HEK293 (cell line): ENCODE results near the gene PPP2R3A.

Experiments used
- IKZF3 ChIP-seq: fragments of 450-650 bp; IDR thresholded peaks from 2 replicates; pipeline ENCODE4 v1.5.0; 2018; ENCODE audit warnings: missing biosample characterization, mild to moderate bottlenecking, missing genetic modification characterization, moderate library complexity
- KLF1 ChIP-seq: fragments of 450-650 bp; formaldehyde crosslinking; IDR thresholded peaks from 2 replicates; pipeline ENCODE4 v1.5.1; 2016; ENCODE audit warnings: missing biosample characterization, missing genetic modification characterization
- OVOL3 ChIP-seq: fragments of 450-650 bp; formaldehyde crosslinking; IDR thresholded peaks from 2 replicates; pipeline ENCODE4 v1.5.1; 2016; ENCODE audit warnings: missing biosample characterization, missing genetic modification characterization
- RBAK ChIP-seq: fragments of 450-650 bp; formaldehyde crosslinking; IDR thresholded peaks from 2 replicates; pipeline ENCODE4 v1.5.1; 2016; ENCODE audit warnings: missing biosample characterization, missing genetic modification characterization
- SCRT2 ChIP-seq: fragments of 450-650 bp; formaldehyde crosslinking; IDR thresholded peaks from 2 replicates; pipeline ENCODE4 v1.5.1; 2016; ENCODE audit warnings: missing biosample characterization, missing genetic modification characterization
- SP3 ChIP-seq: fragments of 450-650 bp; formaldehyde crosslinking; IDR thresholded peaks from 2 replicates; pipeline ENCODE4 v1.5.1; 2016; ENCODE audit warnings: missing biosample characterization, missing genetic modification characterization
- TRIM28 ChIP-seq: IDR thresholded peaks from 2 replicates; pipeline ENCODE4 v1.6.1; 2011; ENCODE audit warnings: low read length, control low read depth, borderline replicate concordance
- TSHZ1 ChIP-seq: fragments of 450-650 bp; formaldehyde crosslinking; IDR thresholded peaks from 2 replicates; pipeline ENCODE4 v1.5.1; 2016; ENCODE audit warnings: missing biosample characterization, missing genetic modification characterization, borderline replicate concordance
- ZBTB20 ChIP-seq: fragments of 450-650 bp; formaldehyde crosslinking; IDR thresholded peaks from 2 replicates; pipeline ENCODE4 v1.5.1; 2016; ENCODE audit warnings: missing biosample characterization, missing genetic modification characterization
- ZFP69B ChIP-seq: fragments of 450-650 bp; formaldehyde crosslinking; IDR thresholded peaks from 2 replicates; pipeline ENCODE4 v1.5.1; 2016; ENCODE audit warnings: missing biosample characterization, missing genetic modification characterization
- ZNF146 ChIP-seq: fragments of 450-650 bp; formaldehyde crosslinking; IDR thresholded peaks from 2 replicates; pipeline ENCODE4 v1.5.1; 2016; ENCODE audit warnings: missing biosample characterization, missing genetic modification characterization
- ZNF148 ChIP-seq: fragments of 450-650 bp; formaldehyde crosslinking; IDR thresholded peaks from 2 replicates; pipeline ENCODE4 v1.5.0; 2017; ENCODE audit warnings: missing biosample characterization, missing genetic modification characterization, borderline replicate concordance
- ZNF174 ChIP-seq: fragments of 450-650 bp; formaldehyde crosslinking; IDR thresholded peaks from 2 replicates; pipeline ENCODE4 v1.5.0; 2017; ENCODE audit warnings: missing biosample characterization, mild to moderate bottlenecking, missing genetic modification characterization
- ZNF23 ChIP-seq: fragments of 450-650 bp; formaldehyde crosslinking; IDR thresholded peaks from 2 replicates; pipeline ENCODE4 v1.5.1; 2016; ENCODE audit warnings: missing biosample characterization, missing genetic modification characterization, borderline replicate concordance
- ZNF311 ChIP-seq: fragments of 450-650 bp; formaldehyde crosslinking; IDR thresholded peaks from 2 replicates; pipeline ENCODE4 v1.5.1; 2017; ENCODE audit warnings: missing biosample characterization, missing genetic modification characterization, borderline replicate concordance
- ZNF433 ChIP-seq: fragments of 450-650 bp; formaldehyde crosslinking; IDR thresholded peaks from 2 replicates; pipeline ENCODE4 v1.5.1; 2016; ENCODE audit warnings: missing biosample characterization, missing genetic modification characterization, low read depth
- ZNF514 ChIP-seq: fragments of 450-650 bp; formaldehyde crosslinking; IDR thresholded peaks from 2 replicates; pipeline ENCODE4 v1.5.1; 2016; ENCODE audit warnings: missing biosample characterization, missing genetic modification characterization
- ZNF529 ChIP-seq: fragments of 450-650 bp; formaldehyde crosslinking; IDR thresholded peaks from 2 replicates; pipeline ENCODE4 v1.5.1; 2017; ENCODE audit warnings: missing genetic modification characterization, missing biosample characterization; ENCODE audit not compliant: insufficient replicate concordance
- ZNF623 ChIP-seq: fragments of 450-650 bp; formaldehyde crosslinking; IDR thresholded peaks from 2 replicates; pipeline ENCODE4 v1.5.1; 2016; ENCODE audit warnings: missing biosample characterization, missing genetic modification characterization
- ZNF660 ChIP-seq: fragments of 450-650 bp; IDR thresholded peaks from 2 replicates; pipeline ENCODE4 v1.5.1; 2018; ENCODE audit warnings: missing biosample characterization, mild to moderate bottlenecking, missing genetic modification characterization
- ZNF777 ChIP-seq: fragments of 450-650 bp; formaldehyde crosslinking; IDR thresholded peaks from 2 replicates; pipeline ENCODE4 v1.5.1; 2017; ENCODE audit warnings: missing biosample characterization, missing genetic modification characterization, borderline replicate concordance
- TF ChIP-seq, protein P1 (sequence below): fragments of 450-650 bp; formaldehyde crosslinking; IDR thresholded peaks from 2 replicates; pipeline ENCODE4 v1.5.1; 2016; ENCODE audit warnings: missing biosample characterization, missing genetic modification characterization
- TF ChIP-seq, protein P2 (sequence below): IDR thresholded peaks from 2 replicates; pipeline ENCODE4 v1.6.1; 2011; ENCODE audit warnings: mild to moderate bottlenecking, low read depth, low read length, borderline replicate concordance
- TF ChIP-seq, protein P3 (sequence below): fragments of 450-650 bp; formaldehyde crosslinking; IDR thresholded peaks from 2 replicates; pipeline ENCODE4 v1.5.1; 2016; ENCODE audit warnings: missing biosample characterization, missing genetic modification characterization
- TF ChIP-seq, protein P4 (sequence below): fragments of 450-650 bp; formaldehyde crosslinking; IDR thresholded peaks from 2 replicates; pipeline ENCODE4 v1.5.1; 2016; ENCODE audit warnings: missing biosample characterization, missing genetic modification characterization, borderline replicate concordance

The PPP2R3A gene

DNA sequence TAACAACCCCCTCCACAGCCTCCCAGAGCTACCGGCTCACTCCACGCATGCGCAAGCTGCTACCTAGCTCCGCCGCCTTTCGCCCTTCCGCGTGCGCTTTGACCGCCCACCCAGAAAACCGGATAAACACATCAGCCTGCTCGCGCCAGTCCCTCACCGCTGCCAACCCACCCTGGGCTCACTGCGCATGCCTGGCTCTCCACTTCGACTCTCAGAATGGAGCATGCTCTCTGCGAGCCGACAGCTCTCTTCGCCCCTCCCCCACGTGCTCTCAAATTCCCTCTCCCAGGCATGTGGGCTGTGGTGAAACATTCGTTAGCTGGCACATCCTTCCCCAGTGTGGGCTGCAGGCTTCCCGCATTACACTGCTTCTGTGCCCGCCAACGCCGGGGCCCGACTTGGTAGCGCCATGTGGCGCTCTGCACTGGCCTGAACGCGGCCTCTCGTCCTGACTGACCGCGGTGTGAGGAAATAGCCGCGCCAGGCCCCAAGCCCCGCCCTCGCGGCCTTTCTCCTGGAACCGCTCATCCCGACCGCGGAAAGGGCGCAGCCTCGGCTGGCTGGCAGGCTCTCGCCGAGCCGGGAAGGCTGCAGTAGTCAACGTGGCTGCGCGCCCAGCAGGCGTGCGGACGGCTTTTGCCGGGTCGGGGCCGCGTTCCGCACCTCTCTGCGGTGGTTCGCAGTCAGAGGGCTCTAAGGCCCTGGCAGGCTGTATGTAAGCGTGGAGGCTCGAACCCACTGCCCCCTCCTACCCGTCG lies 231.1 kb downstream of the PPP2R3A start (continued):
- TF ChIP-seq, protein P1, sequence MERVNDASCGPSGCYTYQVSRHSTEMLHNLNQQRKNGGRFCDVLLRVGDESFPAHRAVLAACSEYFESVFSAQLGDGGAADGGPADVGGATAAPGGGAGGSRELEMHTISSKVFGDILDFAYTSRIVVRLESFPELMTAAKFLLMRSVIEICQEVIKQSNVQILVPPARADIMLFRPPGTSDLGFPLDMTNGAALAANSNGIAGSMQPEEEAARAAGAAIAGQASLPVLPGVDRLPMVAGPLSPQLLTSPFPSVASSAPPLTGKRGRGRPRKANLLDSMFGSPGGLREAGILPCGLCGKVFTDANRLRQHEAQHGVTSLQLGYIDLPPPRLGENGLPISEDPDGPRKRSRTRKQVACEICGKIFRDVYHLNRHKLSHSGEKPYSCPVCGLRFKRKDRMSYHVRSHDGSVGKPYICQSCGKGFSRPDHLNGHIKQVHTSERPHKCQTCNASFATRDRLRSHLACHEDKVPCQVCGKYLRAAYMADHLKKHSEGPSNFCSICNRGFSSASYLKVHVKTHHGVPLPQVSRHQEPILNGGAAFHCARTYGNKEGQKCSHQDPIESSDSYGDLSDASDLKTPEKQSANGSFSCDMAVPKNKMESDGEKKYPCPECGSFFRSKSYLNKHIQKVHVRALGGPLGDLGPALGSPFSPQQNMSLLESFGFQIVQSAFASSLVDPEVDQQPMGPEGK: peak; percentile 78; the same call in 1 of the 2 replicates
- TF ChIP-seq SCRT2 (tag by site-specific recombination) (0 out of 2 replicates have a peak, but pooled peaks have one; percentile 19), ZNF660 (peak; percentile 72; the same call in 1 of the 2 replicates), ZNF23 (tag by site-specific recombination) (peak; percentile 35; the same call in 1 of the 2 replicates), ZNF623 (no peak), KLF1 (no peak; the same call in 1 of the 2 replicates), ZNF146 (tag by site-specific recombination) (no peak), TRIM28 (peak; percentile 89), ZBTB20 (tag by site-specific recombination) (peak; percentile 86), RBAK (tag by site-specific recombination) (no peak), ZFP69B (tag by site-specific recombination) (peak; percentile 87), ZNF529 (no peak), ZNF148 (tag by site-specific recombination) (no peak), ZNF311 (tag by site-specific recombination) (no peak), ZNF514 (no peak), ZNF174 (tag by site-specific recombination) (no peak), ZNF777 (tag by site-specific recombination) (no peak), ZNF433 (tag by site-specific recombination) (no peak), OVOL3 (tag by site-specific recombination) (0 out of 2 replicates have a peak, but pooled peaks have one; percentile 36), SP3 (peak; percentile 69), TSHZ1 (tag by site-specific recombination) (no peak), IKZF3 (peak; percentile 7)
- TF ChIP-seq, protein P2, sequence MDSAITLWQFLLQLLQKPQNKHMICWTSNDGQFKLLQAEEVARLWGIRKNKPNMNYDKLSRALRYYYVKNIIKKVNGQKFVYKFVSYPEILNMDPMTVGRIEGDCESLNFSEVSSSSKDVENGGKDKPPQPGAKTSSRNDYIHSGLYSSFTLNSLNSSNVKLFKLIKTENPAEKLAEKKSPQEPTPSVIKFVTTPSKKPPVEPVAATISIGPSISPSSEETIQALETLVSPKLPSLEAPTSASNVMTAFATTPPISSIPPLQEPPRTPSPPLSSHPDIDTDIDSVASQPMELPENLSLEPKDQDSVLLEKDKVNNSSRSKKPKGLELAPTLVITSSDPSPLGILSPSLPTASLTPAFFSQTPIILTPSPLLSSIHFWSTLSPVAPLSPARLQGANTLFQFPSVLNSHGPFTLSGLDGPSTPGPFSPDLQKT: no peak
- TF ChIP-seq, protein P3, sequence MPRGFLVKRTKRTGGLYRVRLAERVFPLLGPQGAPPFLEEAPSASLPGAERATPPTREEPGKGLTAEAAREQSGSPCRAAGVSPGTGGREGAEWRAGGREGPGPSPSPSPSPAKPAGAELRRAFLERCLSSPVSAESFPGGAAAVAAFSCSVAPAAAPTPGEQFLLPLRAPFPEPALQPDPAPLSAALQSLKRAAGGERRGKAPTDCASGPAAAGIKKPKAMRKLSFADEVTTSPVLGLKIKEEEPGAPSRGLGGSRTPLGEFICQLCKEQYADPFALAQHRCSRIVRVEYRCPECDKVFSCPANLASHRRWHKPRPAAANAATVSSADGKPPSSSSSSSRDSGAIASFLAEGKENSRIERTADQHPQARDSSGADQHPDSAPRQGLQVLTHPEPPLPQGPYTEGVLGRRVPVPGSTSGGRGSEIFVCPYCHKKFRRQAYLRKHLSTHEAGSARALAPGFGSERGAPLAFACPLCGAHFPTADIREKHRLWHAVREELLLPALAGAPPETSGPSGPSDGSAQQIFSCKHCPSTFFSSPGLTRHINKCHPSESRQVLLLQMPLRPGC (tag by site-specific recombination): peak; percentile 65
- TF ChIP-seq, protein P4, sequence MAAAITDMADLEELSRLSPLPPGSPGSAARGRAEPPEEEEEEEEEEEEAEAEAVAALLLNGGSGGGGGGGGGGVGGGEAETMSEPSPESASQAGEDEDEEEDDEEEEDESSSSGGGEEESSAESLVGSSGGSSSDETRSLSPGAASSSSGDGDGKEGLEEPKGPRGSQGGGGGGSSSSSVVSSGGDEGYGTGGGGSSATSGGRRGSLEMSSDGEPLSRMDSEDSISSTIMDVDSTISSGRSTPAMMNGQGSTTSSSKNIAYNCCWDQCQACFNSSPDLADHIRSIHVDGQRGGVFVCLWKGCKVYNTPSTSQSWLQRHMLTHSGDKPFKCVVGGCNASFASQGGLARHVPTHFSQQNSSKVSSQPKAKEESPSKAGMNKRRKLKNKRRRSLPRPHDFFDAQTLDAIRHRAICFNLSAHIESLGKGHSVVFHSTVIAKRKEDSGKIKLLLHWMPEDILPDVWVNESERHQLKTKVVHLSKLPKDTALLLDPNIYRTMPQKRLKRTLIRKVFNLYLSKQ (tag by site-specific recombination): no peak
